Esophagus muscularis mucosa (tissue), 4 donors: ENCODE data around the gene CD79A.

Source experiments
- CTCF ChIP-seq, 3 experiments: fragments of 200-600 bp in 2 of 3; fragments of 450-650 bp in 1 of 3; sonication (generic) in 2 of 3; IDR thresholded peaks; one replicate each; pipeline ENCODE4 v1.5.1; 2017 to 2019; ENCODE audit warnings: antibody characterized with exemption in 3 of 3, mild to moderate bottlenecking in 2 of 3, moderate library complexity in 1 of 3
- EP300 ChIP-seq: sonication (generic); formaldehyde crosslinking; IDR thresholded peaks from one replicate; pipeline ENCODE4 v1.6.1; 2017; ENCODE audit warnings: antibody characterized with exemption
- POLR2A ChIP-seq: fragments of 450-650 bp; IDR thresholded peaks from one replicate; pipeline ENCODE4 v1.6.1; 2017; ENCODE audit warnings: antibody characterized with exemption, moderate library complexity, mild to moderate bottlenecking, low read depth
- POLR2AphosphoS5 ChIP-seq, 2 donors: sonication (generic); formaldehyde crosslinking; IDR thresholded peaks; one replicate each; pipeline ENCODE4 v1.6.1; 2017; ENCODE audit warnings: antibody characterized with exemption in 2 of 2

GRCh38 chr19:41859213-41859617 is 17.9 kb upstream of the CD79A start:
- no peak for TF ChIP-seq POLR2A
- peak in 1 of 3 experiments; percentile 46 for TF ChIP-seq CTCF (IDR thresholded peaks at IDR 0.05)
- TF ChIP-seq POLR2AphosphoS5 (IDR thresholded peaks at IDR 0.05) = no peak
- TF ChIP-seq EP300 = no peak
